NCI-H226 (cell line): Measurements from ENCODE around the gene HOXA3.
A peak's percentile ranks its signal among the peaks of the same experiment; 100 is the strongest.

Experiments used
- DNase-seq: peaks from one replicate; pipeline ENCODE4 v3.0.0-alpha.2; 2015

Gene HOXA3

GRCh38 chr7:27151931-27152815 is at the start of gene HOXA3:
Gene HOXA3 (minus strand): TSS chr7:27152583. CDS start chr7:27110640, 41,943 bp downstream.
- no peak for DNase-seq

GRCh38 chr7:27201580-27202017 is 49.2 kb upstream of the HOXA3 start:
- DNase-seq: no peak

- DNase-seq: peak; percentile 33
Measured at GRCh38 chr7:27200761-27201579, 48.6 kb upstream of the HOXA3 start.

- DNase-seq: peak; percentile 78
Measured at GRCh38 chr7:27199849-27200760, 47.7 kb upstream of the HOXA3 start, which contains the start of gene HOXA13. Gene HOXA13 (minus strand): TSS chr7:27200091. CDS start chr7:27200077, 14 bp downstream.

GRCh38 chr7:27198871-27199801 is 46.8 kb upstream of the HOXA3 start:
- no peak for DNase-seq

- DNase-seq: no peak
Measured at GRCh38 chr7:27198138-27198841, 45.9 kb upstream of the HOXA3 start.

GRCh38 chr7:27197137-27198042 is 45.0 kb upstream of the HOXA3 start:
- DNase-seq: no peak

- no peak for DNase-seq
Measured at GRCh38 chr7:27196287-27196767, 43.9 kb upstream of the HOXA3 start.

- no peak for DNase-seq
Measured at GRCh38 chr7:27194686-27195379, 42.5 kb upstream of the HOXA3 start.

GRCh38 chr7:27194002-27194352 is 41.6 kb upstream of the HOXA3 start:
- no peak for DNase-seq

- DNase-seq: no peak
Measured at GRCh38 chr7:27193335-27194001, 41.1 kb upstream of the HOXA3 start.

- no peak for DNase-seq
Measured at GRCh38 chr7:27192546-27193334, 40.4 kb upstream of the HOXA3 start.

GRCh38 chr7:27191833-27192545 is 39.6 kb upstream of the HOXA3 start:
- DNase-seq: no peak

- no peak for DNase-seq
Measured at GRCh38 chr7:27191161-27191731, 38.9 kb upstream of the HOXA3 start.

- no peak for DNase-seq
Measured at GRCh38 chr7:27189997-27190748, 37.8 kb upstream of the HOXA3 start.
